Measurements from ENCODE around the gene ENTPD2.

ENTPD2 gene

DNA sequence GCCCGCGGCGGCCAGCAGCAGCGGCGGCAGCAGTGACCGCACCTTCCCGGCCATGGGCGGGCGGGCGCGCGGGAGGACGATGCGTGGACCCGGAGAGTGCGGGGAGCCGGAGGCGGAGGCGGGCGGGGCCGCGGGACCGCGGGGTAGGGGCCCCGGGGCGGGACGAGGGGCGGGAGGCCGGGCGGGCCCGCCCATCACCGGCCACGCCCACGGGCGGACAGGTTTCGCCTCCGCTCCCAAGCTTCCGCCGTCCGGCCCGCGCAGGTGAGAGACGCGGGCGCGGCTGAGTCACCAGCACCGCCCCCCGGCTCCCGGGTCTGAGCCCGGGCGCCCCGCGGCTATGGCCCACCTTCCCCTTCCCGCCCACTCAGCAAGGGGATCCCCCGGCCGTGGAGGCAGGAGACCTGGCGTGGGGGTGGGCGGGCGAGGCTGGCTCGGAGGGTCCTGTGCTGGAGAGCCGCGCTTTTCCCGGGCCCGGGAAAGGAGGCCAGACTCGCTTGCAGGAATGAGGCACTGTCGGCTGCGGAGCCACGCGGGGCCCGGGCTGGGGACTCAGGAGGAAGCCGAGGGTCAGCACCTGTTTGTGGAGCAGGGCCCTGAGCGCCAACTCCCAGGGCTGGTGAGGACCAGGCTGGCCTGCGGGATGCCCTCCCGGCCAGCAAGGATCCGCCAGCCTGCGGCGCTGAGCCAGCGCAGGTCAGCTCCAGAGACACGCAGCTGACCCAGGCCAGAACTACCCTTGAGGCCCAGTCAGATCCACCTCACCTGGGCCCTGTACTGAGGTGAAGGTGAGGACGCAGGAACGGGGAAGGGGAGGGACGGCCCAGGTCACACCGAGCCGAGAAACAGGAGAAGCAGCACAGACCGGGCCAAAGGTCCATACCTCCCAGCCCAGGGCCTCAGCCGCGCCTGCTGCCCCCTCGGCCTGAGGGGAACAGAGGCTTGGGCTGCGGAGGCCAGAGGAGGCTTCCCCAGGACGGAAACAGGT is at the start of gene ENTPD2:
TSS of gene ENTPD2 (minus strand) at position 118 of the 988 bp plus-strand sequence. CDS start at position 54, 64 bp downstream.
- in situ Hi-C loops (cut with HindIII; ENCODE audit: low pct_ligation_motif_present, low sequenced_read_pairs): no loop called here
- no peak within 1 kb of the TSS for H3K4me3 ChIP-seq (ENCODE audit: low read depth, low read length)
- no peak within 1 kb of the TSS for H3K27ac ChIP-seq

DNA sequence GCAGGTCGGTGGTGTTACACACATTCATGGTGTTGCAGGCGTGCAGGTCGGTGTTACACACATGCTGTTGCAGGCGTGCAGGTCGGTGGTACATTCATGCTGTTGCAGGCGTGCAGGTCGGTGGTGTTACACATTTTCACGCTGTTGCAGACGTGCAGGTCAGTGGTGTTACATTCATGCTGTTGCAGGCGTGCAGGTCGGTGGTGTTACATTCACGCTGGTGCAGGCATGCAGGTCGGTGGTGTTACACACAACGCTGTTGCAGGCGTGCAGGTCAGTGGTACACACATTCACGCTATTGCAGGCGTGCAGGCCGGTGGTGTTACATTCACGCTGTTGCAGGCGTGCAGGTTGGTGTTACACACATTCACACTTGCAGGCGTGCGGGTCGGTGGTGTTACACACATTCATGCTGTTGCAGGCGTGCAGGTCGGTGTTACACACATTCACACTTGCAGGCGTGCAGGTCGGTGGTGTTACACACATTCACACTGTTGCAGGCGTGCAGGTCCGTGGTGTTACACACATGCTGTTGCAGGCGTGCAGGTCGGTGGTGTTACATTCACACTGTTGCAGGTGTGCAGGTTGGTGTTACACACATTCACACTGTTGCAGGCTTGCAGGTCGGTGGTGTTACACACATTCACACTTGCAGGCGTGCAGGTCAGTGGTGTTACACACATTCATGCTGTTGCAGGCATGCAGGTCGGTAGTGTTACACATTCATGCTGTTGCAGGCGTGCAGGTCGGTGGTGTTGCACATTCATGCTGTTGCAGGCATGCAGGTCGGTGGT is 49.5 kb upstream of the ENTPD2 start:
- Histone ChIP-seq H3K4me3 (ENCODE audit: low read depth, low read length) (no peak overlapping the region), H3K27ac (no peak overlapping the region), H3K36me3 (replicated peaks) (peaks cover 52% of the 10 kb centered on the region), H3K27me3 (replicated peaks) (no peaks in the 10 kb centered on the region)
- TF ChIP-seq, protein P1, sequence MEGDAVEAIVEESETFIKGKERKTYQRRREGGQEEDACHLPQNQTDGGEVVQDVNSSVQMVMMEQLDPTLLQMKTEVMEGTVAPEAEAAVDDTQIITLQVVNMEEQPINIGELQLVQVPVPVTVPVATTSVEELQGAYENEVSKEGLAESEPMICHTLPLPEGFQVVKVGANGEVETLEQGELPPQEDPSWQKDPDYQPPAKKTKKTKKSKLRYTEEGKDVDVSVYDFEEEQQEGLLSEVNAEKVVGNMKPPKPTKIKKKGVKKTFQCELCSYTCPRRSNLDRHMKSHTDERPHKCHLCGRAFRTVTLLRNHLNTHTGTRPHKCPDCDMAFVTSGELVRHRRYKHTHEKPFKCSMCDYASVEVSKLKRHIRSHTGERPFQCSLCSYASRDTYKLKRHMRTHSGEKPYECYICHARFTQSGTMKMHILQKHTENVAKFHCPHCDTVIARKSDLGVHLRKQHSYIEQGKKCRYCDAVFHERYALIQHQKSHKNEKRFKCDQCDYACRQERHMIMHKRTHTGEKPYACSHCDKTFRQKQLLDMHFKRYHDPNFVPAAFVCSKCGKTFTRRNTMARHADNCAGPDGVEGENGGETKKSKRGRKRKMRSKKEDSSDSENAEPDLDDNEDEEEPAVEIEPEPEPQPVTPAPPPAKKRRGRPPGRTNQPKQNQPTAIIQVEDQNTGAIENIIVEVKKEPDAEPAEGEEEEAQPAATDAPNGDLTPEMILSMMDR (IDR thresholded peaks at IDR 0.05; ENCODE audit: low read depth, low read length, missing control alignments): no peak
- in situ Hi-C loops (cut with HindIII; ENCODE audit: low pct_ligation_motif_present, low sequenced_read_pairs): no loop called here
- no peak for DNase-seq

More for the DNA sequence above, at the start of gene ENTPD2:
- TF ChIP-seq, protein P1 (IDR thresholded peaks at IDR 0.05; ENCODE audit: low read depth, low read length, missing control alignments): no peak
- Histone ChIP-seq H3K36me3 (replicated peaks) (no peaks in the 10 kb centered on the region), H3K27me3 (replicated peaks) (peaks cover 36% of the 10 kb centered on the region)
- DNase-seq: no peak

DNA sequence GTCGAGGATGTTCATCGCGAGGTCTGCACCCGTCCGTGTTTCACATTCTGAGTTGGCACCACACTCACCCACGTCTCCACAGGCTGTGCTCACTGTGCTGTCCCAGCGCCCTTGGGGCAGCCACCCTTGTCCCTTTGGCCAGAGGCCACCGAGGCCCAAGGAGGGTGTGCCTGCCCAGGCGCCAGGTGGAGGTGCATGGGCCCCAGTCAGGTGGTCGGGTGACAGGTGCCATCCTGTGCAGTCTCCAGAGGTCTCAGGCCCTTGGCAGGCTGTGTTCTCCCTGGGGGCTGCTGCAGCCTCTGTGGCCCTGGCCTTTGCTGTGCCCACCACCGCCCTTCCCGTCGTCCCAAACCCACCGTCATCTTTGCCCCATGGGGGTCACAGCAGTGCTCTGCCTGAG is 45.4 kb upstream of the ENTPD2 start:
- TF ChIP-seq, protein P1 (IDR thresholded peaks at IDR 0.05; ENCODE audit: low read depth, low read length, missing control alignments): no peak

DNA sequence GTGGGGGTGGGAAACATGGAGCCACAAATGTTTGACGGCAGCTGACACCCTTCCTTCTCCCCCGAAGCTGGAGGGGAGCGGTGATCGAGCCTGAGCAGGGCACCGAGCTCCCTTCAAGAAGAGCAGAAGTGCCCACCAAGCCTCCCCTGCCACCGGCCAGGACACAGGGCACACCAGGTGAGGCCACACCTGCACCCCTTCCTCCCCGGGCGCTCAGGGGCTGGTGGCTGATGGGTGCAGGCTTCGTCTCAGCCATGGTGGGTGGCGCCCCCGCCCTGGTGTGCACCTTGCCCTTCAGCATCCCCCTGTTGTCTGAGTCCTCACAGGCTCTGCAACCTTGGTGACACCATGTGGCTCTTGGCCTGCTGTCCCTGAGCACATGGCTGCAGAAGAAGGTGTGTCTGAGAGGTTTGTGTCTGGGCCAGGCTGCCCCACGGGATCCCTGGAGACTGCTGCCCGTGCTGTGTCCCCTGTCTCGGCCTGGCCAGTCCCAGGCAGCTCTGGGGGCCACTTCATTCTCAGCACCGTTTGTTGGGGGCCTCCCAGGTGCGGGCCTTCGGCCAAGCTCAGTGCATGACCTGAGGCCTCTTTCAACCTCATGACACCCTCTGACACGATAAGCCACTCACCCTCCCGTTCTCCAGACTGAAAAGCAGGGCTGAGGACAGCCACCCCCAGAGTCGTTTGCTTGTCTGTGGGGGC is 44.1 kb upstream of the ENTPD2 start:
- no peak overlapping the region for H3K4me3 ChIP-seq (ENCODE audit: low read depth, low read length)
- H3K27ac ChIP-seq: no peak overlapping the region
- TF ChIP-seq, protein P1 (IDR thresholded peaks at IDR 0.05; ENCODE audit: low read depth, low read length, missing control alignments): no peak
- H3K27me3 ChIP-seq (replicated peaks): no peaks in the 10 kb centered on the region
- H3K36me3 ChIP-seq (replicated peaks): peaks cover 42% of the 10 kb centered on the region
- in situ Hi-C loops (cut with HindIII; ENCODE audit: low pct_ligation_motif_present, low sequenced_read_pairs): no loop called here
- no peak for DNase-seq

More for the DNA sequence above, 45.4 kb upstream of the ENTPD2 start:
- H3K27me3 ChIP-seq (replicated peaks): no peaks in the 10 kb centered on the region
- in situ Hi-C loops (cut with HindIII; ENCODE audit: low pct_ligation_motif_present, low sequenced_read_pairs): no loop called here
- peaks cover 47% of the 10 kb centered on the region for H3K36me3 ChIP-seq (replicated peaks)
- H3K4me3 ChIP-seq (ENCODE audit: low read depth, low read length): no peak overlapping the region
- no peak for DNase-seq
- no peak overlapping the region for H3K27ac ChIP-seq

DNA sequence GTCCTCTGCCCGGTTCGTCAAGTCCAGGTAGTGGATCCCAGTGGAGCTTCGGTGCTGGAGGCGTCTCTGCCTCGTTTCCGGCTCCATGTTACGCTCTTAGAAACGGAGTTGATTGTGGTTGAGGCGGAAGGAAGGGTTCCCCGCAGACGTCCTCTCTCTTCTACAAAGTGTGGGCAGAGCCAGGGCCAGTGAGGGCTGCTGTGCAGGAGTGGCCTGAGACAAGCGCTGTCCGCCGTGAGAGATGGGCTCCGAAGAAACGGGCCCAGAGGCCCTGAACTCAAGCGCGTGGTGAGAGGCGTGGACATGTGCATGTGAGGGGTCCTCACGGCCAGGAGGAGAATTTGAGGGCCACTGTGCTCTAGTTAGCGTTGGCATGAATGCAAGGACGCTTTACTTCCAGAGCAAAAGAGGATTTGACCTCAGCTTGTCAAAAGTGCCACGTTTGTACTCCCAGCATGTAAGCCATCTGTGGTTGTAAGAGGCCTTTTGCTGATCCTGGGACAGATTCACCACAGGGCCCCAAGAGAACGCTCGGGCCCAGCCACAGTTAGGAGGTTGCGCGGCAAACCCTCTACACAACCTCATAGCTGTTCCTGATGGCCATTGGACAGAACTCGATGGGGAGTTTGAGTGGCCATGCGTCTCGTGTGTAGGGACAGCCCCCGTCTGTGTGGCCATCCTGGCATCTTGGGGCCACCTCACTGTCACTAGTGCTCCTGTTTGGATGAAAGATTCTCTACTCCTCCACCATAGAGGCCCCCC is 43.1 kb upstream of the ENTPD2 start:
- Histone ChIP-seq H3K36me3 (replicated peaks) (peaks cover 44% of the 10 kb centered on the region), H3K27ac (no peak overlapping the region), H3K4me3 (ENCODE audit: low read depth, low read length) (no peak overlapping the region), H3K27me3 (replicated peaks) (no peaks in the 10 kb centered on the region)
- TF ChIP-seq, protein P1 (IDR thresholded peaks at IDR 0.05; ENCODE audit: low read depth, low read length, missing control alignments): no peak
- in situ Hi-C loops (cut with HindIII; ENCODE audit: low pct_ligation_motif_present, low sequenced_read_pairs): no loop called here
- DNase-seq: no peak

Data from brain microvascular endothelial cell (primary cell).